Measurements from ENCODE around the gene RIMS3. TPM values are rescaled to one million over a fixed set of nuclear protein-coding genes. Genes with fewer than 3 reads are reported as not detected.

RIMS3 gene
- polyA plus RNA-seq, 1 experiment = 0.33 TPM

GRCh38 chr1:40687661-40688060, 22.2 kb upstream of the RIMS3 start:
- CTCF ChIA-PET = interaction anchor here (0.6 kb wide), 1 partner anchor 37 kb away, joined by 3 read pairs; no protein-coding TSS in a partner anchor
- DNase-seq (ENCODE audit: low read depth, low spot score) = no peak
- peaks cover 3% of the 10 kb centered on the region; the same call in 1 of the 2 replicates for H3K9me3 ChIP-seq (ENCODE audit: control insufficient read depth, insufficient read depth, low read length)
- POLR2A ChIA-PET = no interaction called here
- no peak overlapping the region for H3K4me3 ChIP-seq (ENCODE audit: low read depth, low read length)
- no peak overlapping the region for H3K27ac ChIP-seq (ENCODE audit: low read depth, low read length)
- peaks cover 3% of the 10 kb centered on the region for H3K27me3 ChIP-seq (ENCODE audit: control insufficient read depth, insufficient read depth, low read length)
- TF ChIP-seq, protein P1, sequence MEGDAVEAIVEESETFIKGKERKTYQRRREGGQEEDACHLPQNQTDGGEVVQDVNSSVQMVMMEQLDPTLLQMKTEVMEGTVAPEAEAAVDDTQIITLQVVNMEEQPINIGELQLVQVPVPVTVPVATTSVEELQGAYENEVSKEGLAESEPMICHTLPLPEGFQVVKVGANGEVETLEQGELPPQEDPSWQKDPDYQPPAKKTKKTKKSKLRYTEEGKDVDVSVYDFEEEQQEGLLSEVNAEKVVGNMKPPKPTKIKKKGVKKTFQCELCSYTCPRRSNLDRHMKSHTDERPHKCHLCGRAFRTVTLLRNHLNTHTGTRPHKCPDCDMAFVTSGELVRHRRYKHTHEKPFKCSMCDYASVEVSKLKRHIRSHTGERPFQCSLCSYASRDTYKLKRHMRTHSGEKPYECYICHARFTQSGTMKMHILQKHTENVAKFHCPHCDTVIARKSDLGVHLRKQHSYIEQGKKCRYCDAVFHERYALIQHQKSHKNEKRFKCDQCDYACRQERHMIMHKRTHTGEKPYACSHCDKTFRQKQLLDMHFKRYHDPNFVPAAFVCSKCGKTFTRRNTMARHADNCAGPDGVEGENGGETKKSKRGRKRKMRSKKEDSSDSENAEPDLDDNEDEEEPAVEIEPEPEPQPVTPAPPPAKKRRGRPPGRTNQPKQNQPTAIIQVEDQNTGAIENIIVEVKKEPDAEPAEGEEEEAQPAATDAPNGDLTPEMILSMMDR (IDR thresholded peaks at IDR 0.05; ENCODE audit: low read depth, low read length) = no peak

- Histone ChIP-seq H3K27ac (ENCODE audit: low read depth, low read length) (no peak overlapping the region), H3K9me3 (ENCODE audit: control insufficient read depth, insufficient read depth, low read length) (peaks cover 3% of the 10 kb centered on the region; the same call in 1 of the 2 replicates), H3K27me3 (ENCODE audit: control insufficient read depth, insufficient read depth, low read length) (peaks cover 3% of the 10 kb centered on the region), H3K4me3 (ENCODE audit: low read depth, low read length) (no peak overlapping the region)
- TF ChIP-seq, protein P1 (IDR thresholded peaks at IDR 0.05; ENCODE audit: low read depth, low read length) = no peak
- no peak for DNase-seq (ENCODE audit: low read depth, low spot score)
- ChIA-PET CTCF (no interaction called here), POLR2A (no interaction called here)
Measured at GRCh38 chr1:40687059-40687458, 21.6 kb upstream of the RIMS3 start.

GRCh38 chr1:40684669-40685068, 19.2 kb upstream of the RIMS3 start:
- Histone ChIP-seq H3K9me3 (ENCODE audit: control insufficient read depth, insufficient read depth, low read length) (no peaks in the 10 kb centered on the region), H3K27me3 (ENCODE audit: control insufficient read depth, insufficient read depth, low read length) (peaks cover 3% of the 10 kb centered on the region), H3K4me3 (ENCODE audit: low read depth, low read length) (no peak overlapping the region), H3K27ac (ENCODE audit: low read depth, low read length) (no peak overlapping the region)
- DNase-seq (ENCODE audit: low read depth, low spot score) = no peak
- TF ChIP-seq, protein P1 (IDR thresholded peaks at IDR 0.05; ENCODE audit: low read depth, low read length) = no peak
- ChIA-PET POLR2A (no interaction called here), CTCF (interaction anchor here (0.5 to 1.9 kb wide), 2 partner anchors 15 to 696 kb away, joined by 3 to 9 read pairs; no protein-coding TSS in a partner anchor)

DNA sequence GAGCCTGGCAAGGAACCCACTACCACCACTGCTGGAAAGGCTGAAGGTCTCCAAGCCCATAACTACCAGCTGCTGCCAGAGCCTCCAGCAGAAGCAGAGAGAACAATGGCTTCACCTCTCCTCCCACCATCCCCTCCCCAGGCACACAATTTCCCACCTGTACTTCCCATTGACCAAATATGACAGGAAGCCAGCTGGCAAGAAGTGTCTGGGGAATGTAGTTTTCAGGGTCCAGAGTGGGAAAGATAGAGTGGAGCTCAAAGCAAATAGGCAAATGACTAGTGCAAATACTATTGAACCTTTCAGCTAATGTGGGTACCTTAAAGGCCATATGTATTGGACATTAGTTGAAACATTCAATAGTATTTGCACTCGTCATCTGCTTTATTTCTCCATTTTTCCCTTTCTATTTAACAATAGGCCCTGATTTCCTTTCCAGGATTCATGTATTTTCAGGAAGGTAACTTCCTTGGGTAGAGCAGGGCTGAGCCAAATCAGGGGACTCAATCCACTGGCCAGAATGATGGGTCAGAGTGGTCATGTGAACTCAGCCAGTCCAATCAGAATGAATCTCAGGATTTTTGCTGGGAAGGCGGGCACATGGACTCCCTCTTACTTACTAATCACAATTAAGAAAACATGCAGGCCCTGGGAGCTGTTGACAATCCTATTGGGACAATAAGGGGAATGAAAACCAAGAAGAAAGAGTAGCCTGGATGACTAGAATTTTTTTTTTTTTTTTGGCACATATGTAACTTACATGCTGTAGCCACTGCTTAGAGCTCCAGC, 13.9 kb upstream of the RIMS3 start:
- CTCF ChIA-PET = interaction anchor here (2.3 kb wide), 1 partner anchor 10 kb away, joined by 11 read pairs; no protein-coding TSS in a partner anchor
- DNase-seq (ENCODE audit: low read depth, low spot score) = no peak
- Histone ChIP-seq H3K4me3 (ENCODE audit: low read depth, low read length) (no peak overlapping the region), H3K27me3 (ENCODE audit: control insufficient read depth, insufficient read depth, low read length) (peaks cover 12% of the 10 kb centered on the region), H3K27ac (ENCODE audit: low read depth, low read length) (no peak overlapping the region), H3K9me3 (ENCODE audit: control insufficient read depth, insufficient read depth, low read length) (no peaks in the 10 kb centered on the region)
- POLR2A ChIA-PET = interaction anchor here (2.1 kb wide), 1 partner anchor 12 kb away, joined by 6 read pairs; the partner anchor contains the start of gene NFYC
- TF ChIP-seq, protein P1 (IDR thresholded peaks at IDR 0.05; ENCODE audit: low read depth, low read length) = no peak

GRCh38 chr1:40676501-40676900, 11.0 kb upstream of the RIMS3 start:
- DNase-seq (ENCODE audit: low read depth, low spot score) = no peak
- Histone ChIP-seq H3K27ac (ENCODE audit: low read depth, low read length) (no peak overlapping the region), H3K9me3 (ENCODE audit: control insufficient read depth, insufficient read depth, low read length) (no peaks in the 10 kb centered on the region), H3K27me3 (ENCODE audit: control insufficient read depth, insufficient read depth, low read length) (peaks cover 12% of the 10 kb centered on the region), H3K4me3 (ENCODE audit: low read depth, low read length) (no peak overlapping the region)
- CTCF ChIA-PET = no interaction called here
- POLR2A ChIA-PET = no interaction called here
- TF ChIP-seq, protein P1 (IDR thresholded peaks at IDR 0.05; ENCODE audit: low read depth, low read length) = no peak

Data from AG04450 (cell line).